ENCODE measurements around the gene ANK3. TPM values are rescaled to one million over a fixed set of nuclear protein-coding genes. Genes with fewer than 3 reads are reported as not detected.

ANK3 gene
- total RNA-seq, 1 experiment from 2014 or later, result 6.7 TPM

DNA sequence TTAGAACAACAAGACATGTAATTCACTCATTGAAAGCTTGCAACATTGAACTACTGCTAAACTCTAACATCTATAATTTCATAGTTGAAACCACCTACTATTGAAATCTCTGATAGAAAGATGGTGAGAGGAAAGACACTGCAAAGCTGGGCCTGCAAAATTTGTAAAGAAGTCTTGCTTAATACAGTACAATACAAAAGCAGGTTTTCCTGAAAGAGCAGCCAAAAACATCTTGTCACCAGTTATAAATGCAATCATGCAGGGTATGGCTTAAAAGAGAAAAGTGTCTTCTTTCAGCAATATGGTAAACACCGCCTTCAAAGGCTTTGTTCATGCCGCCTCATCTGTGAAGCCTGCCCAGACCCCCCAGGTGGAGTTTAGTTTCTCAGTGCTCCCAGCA, 109.2 kb downstream of the ANK3 start:
- intact Hi-C loops (cut with micrococcal nuclease), result no loop called here
- no peaks in the 10 kb centered on the region for H3K9me3 Mint-ChIP-seq (ENCODE audit: unreplicated experiment)
- no peak overlapping the region for H3K27ac Mint-ChIP-seq (ENCODE audit: low read depth, unreplicated experiment)
- no peak for TF ChIP-seq CTCF (IDR thresholded peaks at IDR 0.05; ENCODE audit: unreplicated experiment)
- no peaks in the 10 kb centered on the region for H3K27me3 Mint-ChIP-seq (ENCODE audit: insufficient read depth, unreplicated experiment)
- no TSS peak for BruUV-seq (replicated peaks)
- no peak overlapping the region for H3K4me3 Mint-ChIP-seq (ENCODE audit: unreplicated experiment)
- DNase-seq (ENCODE audit: unreplicated experiment), result no peak
- H3K4me1 Mint-ChIP-seq (ENCODE audit: insufficient read depth, unreplicated experiment), result peaks cover 14% of the 10 kb centered on the region
- ChIA-PET POLR2A (no interaction called here), CTCF (no interaction called here)
- H3K36me3 Mint-ChIP-seq (ENCODE audit: insufficient read depth, unreplicated experiment), result peaks cover 11% of the 10 kb centered on the region

- intact Hi-C loops (cut with micrococcal nuclease), result no loop called here
- Mint-ChIP-seq H3K9me3 (ENCODE audit: unreplicated experiment) (no peaks in the 10 kb centered on the region), H3K4me3 (ENCODE audit: unreplicated experiment) (no peak overlapping the region), H3K36me3 (ENCODE audit: insufficient read depth, unreplicated experiment) (peaks cover 10% of the 10 kb centered on the region), H3K27ac (ENCODE audit: low read depth, unreplicated experiment) (no peak overlapping the region), H3K4me1 (ENCODE audit: insufficient read depth, unreplicated experiment) (peaks cover 7% of the 10 kb centered on the region), H3K27me3 (ENCODE audit: insufficient read depth, unreplicated experiment) (no peaks in the 10 kb centered on the region)
- POLR2A ChIA-PET, result no interaction called here
- no peak for DNase-seq (ENCODE audit: unreplicated experiment)
- TF ChIP-seq CTCF (IDR thresholded peaks at IDR 0.05; ENCODE audit: unreplicated experiment), result no peak
- CTCF ChIA-PET, result no interaction called here
- no TSS peak for BruUV-seq (replicated peaks)
Measured at GRCh38 chr10:60277656-60278055, 112.0 kb downstream of the ANK3 start.

GRCh38 chr10:60276232-60276631, 113.4 kb downstream of the ANK3 start:
- CTCF ChIA-PET, result no interaction called here
- Mint-ChIP-seq H3K4me3 (ENCODE audit: unreplicated experiment) (no peak overlapping the region), H3K36me3 (ENCODE audit: insufficient read depth, unreplicated experiment) (peaks cover 6% of the 10 kb centered on the region), H3K27me3 (ENCODE audit: insufficient read depth, unreplicated experiment) (no peaks in the 10 kb centered on the region), H3K4me1 (ENCODE audit: insufficient read depth, unreplicated experiment) (no peaks in the 10 kb centered on the region), H3K9me3 (ENCODE audit: unreplicated experiment) (no peaks in the 10 kb centered on the region), H3K27ac (ENCODE audit: low read depth, unreplicated experiment) (no peak overlapping the region)
- intact Hi-C loops (cut with micrococcal nuclease), result no loop called here
- TF ChIP-seq CTCF (IDR thresholded peaks at IDR 0.05; ENCODE audit: unreplicated experiment), result no peak
- DNase-seq (ENCODE audit: unreplicated experiment), result no peak
- POLR2A ChIA-PET, result interaction anchor here (0.7 kb wide), 1 partner anchor 445 kb away, joined by 3 read pairs; no protein-coding TSS in a partner anchor
- no TSS peak for BruUV-seq (replicated peaks)

GRCh38 chr10:60271319-60272040, 118.2 kb downstream of the ANK3 start:
- TF ChIP-seq CTCF (IDR thresholded peaks at IDR 0.05; ENCODE audit: unreplicated experiment), result no peak
- ChIA-PET POLR2A (interaction anchor here (0.8 kb wide), 1 partner anchor 113 kb away, joined by 3 read pairs; no protein-coding TSS in a partner anchor), CTCF (interaction anchor here (0.6 to 1.6 kb wide), 3 partner anchors 11 to 407 kb away, joined by 3 to 6 read pairs (median 3); no protein-coding TSS in a partner anchor)
- no TSS peak for BruUV-seq (replicated peaks)
- Mint-ChIP-seq H3K27ac (ENCODE audit: low read depth, unreplicated experiment) (no peak overlapping the region), H3K4me1 (ENCODE audit: insufficient read depth, unreplicated experiment) (no peaks in the 10 kb centered on the region), H3K9me3 (ENCODE audit: unreplicated experiment) (no peaks in the 10 kb centered on the region), H3K4me3 (ENCODE audit: unreplicated experiment) (no peak overlapping the region), H3K36me3 (ENCODE audit: insufficient read depth, unreplicated experiment) (no peaks in the 10 kb centered on the region), H3K27me3 (ENCODE audit: insufficient read depth, unreplicated experiment) (no peaks in the 10 kb centered on the region)
- DNase-seq (ENCODE audit: unreplicated experiment), result no peak
- intact Hi-C loops (cut with micrococcal nuclease), result no loop called here

All from MCF 10A (cell line).